Activated naive CD8-positive, alpha-beta T cell treated with anti-CD3 and anti-CD28 coated beads, Interleukin-2, amount 50 U/mL, for 16 hours (primary cell): Measurements from ENCODE around the gene DBP.

ENCODE experiments used
- DNase-seq: peaks from one replicate; pipeline ENCODE4 v3.0.0-alpha.2; 2020; ENCODE audit warnings: low read depth, low spot score

The DBP gene

DNA sequence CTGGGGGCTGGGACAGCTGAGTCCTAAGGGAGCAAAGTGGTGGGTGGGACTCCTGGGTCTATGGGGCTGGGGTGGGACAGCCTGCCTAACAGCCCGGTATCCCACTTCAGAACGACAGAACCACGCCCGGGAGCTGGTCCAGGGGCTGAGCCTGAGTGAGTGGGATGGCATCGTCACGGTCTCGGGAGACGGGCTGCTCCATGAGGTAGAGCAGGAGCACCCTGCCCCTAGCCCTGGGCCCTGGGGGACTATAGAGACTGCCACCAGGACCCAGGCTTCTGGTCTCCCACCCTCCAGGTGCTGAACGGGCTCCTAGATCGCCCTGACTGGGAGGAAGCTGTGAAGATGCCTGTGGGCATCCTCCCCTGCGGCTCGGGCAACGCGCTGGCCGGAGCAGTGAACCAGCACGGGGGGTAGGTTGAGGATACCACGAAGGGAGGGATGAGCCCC is 9.3 kb downstream of the DBP start:
- DNase-seq: no peak

DNA sequence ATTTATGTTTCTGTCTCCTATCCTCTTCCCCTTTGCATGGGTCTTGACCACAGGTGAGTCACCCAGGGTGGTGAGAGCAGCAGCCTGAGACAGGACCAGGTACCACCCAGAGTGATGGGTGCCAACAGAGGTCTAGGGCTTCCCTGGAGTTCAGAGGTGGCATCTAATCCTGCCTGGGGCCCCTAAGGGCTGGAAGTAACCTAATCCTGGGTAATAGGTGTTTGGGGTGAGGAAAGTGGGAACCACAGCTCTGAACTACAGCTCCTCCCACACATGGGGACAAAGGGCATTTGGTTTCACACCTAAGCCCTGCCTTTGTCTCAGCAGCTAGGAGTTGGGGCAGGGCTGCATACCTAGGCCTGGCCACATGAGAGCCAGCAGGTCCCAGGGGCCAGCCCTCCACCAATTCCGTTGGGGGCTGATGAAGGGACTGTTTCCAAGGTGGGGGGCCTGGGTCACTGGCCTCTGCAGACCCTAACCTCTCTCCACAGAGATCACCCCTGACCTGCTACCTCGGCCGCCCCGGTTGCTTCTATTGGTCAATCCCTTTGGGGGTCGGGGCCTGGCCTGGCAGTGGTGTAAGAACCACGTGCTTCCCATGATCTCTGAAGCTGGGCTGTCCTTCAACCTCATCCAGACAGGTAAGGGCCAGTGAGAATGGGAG is 9.8 kb downstream of the DBP start:
- no peak for DNase-seq

DNA sequence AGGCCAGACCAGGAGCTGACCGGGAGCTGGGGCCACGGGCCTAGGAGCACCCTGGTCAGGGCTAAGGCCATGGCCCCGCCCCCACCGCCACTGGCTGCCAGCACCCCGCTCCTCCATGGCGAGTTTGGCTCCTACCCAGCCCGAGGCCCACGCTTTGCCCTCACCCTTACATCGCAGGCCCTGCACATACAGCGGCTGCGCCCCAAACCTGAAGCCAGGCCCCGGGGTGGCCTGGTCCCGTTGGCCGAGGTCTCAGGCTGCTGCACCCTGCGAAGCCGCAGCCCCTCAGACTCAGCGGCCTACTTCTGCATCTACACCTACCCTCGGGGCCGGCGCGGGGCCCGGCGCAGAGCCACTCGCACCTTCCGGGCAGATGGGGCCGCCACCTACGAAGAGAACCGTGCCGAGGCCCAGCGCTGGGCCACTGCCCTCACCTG is 11.3 kb downstream of the DBP start:
- DNase-seq: no peak

DNA sequence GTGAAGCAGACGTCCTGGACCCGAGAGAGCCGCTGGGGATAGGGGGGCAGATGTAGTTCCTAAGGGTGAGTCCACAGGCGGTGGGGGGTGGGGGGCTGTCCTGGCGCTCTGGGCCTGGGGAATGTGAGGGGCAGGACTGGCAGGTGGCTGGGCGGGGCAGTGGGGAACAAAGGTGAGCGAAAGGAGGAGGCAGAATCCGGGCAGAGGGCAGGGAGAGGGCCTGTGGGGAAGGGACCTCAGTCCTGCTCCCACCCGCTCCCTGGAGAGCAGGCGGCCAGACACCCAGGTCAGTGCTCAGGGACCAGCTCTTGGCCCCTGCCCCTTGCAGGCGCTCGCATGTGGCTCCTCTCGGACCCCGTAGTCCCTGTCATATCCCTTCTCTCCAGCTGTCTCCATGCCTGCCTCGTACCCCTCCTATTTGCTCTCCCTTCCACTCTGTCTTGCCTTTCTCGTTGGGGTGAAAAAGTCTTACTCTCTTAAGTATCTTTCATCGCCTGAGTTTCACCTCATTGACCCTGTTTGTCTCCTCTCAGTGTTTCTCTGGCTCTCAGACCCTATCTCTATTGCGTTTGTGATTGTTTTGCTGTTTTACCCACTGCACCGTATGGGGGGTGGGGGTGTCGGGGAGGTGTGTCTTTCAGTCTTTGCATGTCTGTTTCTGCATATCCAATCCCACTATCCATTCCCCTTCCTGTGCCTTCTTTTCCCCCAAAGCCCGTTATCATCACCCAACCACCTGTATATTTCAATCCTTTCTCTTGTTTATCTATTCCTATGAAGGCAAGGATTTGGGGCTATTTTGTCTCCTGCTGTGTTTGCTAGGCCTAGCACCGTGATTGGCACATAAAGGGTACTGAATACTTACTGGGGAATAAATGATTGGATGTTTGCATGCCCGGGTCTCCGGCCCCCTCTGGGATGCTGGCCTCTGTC is 12.1 kb downstream of the DBP start:
- DNase-seq: no peak

DNA sequence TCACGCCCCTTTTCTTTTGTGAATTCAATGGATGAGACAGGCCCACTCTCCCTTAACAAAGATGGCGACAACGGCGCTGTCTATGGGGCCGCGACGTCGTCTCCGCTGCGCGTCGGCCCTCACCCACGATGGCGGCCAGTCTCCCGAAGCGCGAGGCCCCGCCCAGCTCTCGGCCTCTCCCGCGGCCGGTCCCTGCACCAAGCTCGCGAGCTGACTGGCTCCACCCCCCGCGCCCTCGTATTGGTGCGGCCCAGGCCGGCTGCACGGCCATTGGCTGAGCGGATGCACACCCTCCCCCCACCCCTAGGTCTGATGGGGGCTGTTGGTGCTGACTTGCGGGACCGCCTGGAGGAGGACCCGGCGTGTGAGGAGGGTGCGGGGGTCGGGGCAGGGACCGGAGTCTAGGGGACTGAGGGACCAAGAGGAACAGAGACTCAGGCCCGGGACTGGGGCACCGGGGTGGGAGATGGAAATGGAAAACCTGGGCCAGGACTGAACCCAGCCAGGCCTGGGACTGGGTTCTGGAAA is 13.0 kb downstream of the DBP start:
- DNase-seq: peak; percentile 98

DNA sequence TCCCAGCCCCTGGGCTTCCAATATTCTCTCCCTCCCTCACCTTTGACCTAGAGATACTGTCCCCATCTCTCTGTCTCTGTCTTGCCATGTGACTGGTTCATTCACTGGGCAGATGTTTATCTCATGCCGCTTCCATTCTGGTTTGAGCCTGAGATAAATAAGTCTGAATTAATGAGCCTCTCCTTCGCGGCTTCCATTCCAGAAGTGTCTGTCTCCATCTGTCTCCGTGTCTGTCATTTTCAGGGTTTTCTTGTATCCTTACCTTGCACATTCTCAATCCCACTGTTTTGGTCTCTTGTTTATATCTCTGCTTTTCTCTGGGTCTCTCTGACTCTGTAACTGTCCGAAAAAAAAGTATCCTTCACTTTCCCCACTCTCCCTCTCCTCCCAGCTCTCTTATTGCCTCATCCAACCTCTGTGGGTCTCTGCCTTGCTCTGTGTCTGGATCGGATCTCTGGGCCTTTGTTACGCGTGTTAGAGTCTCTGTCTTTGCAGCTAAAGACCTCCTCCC is 13.6 kb downstream of the DBP start:
- no peak for DNase-seq

DNA sequence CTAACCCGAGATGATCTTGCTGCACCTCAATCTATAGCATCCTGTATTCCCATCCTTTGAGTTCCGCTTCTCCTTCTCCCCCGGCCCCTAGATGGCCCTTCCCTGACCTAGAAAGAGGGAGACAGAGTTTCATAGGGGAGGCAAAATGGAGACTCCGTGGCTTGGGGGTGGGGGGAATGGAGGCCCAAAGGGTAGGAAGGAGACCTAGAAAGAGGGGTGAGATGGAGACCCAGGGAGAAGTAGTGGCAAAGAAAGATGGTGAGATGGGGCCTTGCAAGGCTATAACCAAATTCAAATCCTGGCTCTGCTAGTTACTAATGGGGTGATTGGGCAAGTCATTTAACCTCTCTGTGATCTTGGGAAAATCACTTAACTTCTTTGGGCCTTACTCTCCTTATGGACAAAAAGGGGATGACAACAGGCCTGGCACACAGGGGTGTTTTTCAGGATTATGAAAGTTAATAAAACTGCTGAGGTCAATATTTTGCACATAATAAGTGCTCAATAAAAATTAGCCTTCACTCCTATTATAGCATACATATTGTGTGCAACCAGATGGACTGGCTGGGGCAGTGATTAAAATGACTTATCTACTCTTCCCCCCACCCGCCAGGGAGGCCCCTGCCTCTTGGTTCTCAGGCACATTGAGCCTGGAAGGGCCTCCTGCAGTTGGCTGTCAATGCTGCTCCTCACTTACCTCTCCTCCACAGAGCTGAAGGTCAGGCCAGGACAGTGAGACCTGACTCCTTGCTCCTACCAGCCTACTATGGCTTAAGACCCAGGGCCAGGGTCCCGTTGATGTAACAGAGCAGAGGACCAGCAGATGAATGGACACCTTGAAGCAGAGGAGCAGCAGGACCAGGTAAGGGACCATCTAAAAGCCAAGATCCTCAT is 17.2 kb downstream of the DBP start:
- no peak for DNase-seq

DNA sequence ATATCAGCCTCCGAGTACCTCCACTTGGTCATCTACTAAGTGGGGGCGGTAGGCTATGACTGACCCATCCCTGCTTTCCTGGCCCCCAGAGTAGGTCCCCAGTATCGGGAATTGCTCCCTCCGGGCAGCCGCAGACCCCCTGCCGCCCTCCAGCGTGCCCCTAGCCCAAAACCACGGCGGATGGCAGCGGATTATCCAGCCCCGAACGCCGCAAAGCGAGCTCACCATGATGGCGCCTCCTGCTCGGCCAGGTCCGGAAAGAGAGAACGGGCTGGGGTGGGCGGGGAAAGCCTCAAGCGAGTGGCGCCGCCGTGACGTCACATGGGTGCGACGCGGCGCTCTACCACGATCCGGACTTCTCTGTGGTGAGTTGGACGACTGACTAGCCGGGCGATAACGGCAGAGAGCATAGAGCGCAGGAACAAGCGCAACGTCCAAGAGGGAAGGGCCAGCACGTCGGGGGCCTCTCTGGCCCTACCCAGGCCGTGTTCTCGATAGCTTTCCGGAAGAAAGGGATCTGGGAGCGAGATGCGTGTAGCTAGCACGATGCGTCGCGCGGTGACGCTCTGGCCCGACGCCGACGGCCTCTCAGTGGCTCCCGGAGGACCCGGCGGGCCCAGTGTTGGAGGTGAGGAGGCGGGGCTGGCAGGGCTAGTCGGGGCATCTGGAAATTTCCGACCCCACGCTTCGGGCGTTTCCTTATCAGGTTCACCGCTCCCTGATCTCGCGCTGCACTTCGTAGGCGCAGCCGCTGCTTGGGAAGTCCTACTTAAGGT is 18.1 kb downstream of the DBP start, which contains the start of the genes RPL18 and SPHK2:
TSS of gene RPL18 (minus strand) at position 263 of the 776 bp plus-strand sequence. CDS start at position 228, 35 bp downstream.
TSS of gene SPHK2 (plus strand) at position 591 of the 776 bp plus-strand sequence. CDS start 1,009 bp downstream, outside the sequence.
- DNase-seq: peak; percentile 88

DNA sequence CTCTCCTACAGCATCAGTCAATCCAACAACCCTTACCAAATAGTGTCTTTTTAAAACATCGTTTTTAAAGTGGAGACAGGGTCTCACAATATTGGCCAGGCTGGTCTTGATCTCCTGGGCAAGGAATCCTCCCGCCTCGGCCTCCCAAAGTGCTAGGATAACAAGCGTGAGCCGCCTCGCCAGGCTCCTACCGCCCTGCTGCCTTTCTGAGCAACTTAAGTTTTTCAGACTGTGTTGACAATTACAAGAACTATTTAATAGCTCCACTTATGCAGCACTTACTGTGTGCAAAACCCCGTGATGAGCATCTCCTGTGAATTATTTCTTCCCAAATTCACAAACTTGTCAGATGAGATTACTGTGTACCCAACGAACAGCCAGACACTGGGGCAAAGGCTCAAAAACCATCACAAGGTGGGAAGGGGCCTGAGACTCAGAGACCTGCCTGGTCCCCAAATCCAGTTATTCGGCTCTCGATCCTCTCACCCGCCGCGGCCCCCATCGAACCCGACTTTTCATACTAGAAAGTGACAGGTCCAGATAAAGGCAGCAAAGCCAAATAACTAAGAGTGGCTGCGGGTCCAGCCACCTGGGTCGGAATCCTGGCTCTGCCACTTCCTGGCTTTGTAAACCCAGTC is 18.8 kb downstream of the DBP start:
- DNase-seq: no peak

DNA sequence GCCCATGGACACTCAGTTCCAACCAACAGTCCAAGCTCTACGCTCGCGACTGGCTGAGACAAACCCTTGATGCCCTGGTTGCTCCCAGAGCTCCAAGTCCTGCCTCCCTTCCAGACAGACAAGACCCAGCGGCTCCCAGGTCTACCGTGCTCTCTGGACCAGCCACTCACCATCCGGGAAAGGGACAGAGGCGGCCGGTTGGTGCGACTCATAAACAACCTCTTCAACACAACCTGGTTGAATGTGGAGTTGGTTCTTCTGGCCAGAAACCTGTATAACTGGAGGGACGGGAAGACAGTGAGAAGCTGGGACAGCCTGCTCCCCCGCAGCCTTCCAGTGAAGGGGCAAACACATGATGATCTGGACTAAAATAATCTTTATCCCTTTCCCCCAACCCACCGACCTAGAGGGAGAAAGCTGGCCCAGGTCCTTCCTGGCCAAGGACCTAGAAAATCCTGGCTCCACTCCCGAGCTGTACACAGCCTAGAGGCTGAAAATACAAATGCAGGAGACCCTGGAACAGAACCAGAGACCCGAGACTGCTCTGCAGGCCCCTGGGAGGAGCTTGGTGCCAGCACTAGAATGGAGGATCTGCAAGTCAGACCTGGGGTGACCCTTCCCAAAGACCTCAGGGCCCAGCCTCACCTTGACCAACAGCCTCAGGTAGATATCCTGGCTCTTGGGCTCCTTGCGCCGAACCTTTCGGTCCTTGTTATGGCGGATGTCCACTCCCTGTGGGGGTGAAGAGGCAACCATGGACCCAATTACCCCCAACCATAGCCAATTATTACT is 19.8 kb downstream of the DBP start:
- no peak for DNase-seq

DNA sequence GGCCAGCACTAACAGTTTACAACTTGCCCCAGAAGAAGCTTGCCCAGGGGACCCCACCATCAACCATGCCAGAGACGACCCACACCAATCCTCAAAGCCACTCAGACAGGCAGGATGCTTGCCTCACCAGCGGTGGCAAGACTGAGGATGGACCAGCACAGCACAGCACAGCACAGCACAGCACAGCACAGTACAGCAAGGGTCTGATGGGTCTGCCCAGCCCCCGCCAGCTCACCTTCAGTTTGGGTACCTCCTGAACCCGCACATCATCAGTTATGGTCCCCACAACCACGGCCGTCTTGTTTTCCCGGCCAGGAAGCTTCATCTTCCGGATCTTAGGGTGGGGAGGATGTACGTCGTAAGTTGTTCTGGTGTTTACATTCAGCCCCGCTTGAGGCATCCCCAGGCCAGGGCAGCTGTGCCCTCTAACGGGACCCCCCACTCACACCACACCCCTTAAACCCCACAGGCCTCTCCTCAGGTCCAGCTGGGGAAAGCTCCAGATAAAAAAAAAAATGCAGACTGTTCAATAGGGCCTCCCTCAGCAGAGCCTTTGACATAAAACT is 20.6 kb downstream of the DBP start:
- no peak for DNase-seq

DNA sequence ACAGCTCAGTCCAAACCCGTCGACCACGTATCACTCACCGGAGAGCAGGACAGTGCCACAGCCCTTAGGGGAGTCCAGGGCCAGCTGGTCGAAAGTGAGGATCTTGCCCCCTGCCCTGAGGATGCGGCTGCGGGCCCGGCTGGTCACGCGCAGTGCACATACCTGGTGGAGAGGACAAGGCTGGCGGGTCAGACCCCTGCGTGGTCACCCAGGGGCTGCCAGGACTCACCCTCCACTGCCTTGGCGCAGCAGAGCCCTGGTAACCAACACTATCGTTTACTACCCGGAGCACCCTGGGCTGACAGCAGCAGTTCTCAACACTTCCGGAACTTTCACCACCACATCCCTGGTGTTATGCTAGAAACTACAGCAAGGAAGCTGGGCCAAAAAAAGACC is 21.1 kb downstream of the DBP start:
- DNase-seq: no peak

DNA sequence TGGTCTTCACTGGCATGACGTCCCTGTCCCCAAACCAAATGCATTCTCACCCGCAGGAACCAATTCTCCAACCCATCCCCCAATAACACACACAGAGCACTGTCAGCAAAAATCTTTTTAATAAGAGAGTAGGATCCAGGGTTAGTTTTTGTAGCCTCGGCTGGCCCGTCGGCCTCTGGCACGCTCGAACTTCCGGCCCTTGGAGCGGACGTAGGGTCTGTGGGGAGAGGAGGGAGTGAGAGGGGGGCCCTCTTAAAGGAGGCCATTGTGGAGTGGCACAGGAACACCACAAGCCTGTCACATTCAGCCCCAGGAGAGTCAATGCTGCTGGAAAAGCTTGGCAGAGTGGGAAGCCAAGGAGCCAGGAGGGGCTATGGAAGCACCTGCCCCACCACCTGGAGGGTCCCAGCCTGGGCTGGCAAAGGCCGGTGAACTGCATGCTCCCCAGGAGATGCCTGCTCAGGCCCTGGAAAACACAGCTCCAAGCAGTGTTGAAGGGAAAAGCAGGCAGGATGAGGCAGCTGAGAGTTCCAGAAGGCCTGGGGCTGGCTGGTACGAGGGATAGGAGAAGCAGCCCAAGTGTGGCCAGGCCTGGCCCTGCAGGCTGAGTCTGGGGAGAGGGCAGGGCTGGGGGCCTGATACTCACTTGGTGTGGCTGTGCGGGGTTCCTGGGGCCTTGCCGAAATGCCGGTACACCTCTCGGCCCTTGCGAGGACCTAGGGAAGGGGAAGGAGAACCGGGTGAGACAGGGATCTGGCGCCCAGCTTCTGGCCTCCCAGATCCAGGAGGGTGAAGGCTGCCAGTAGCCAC is 21.7 kb downstream of the DBP start:
- no peak for DNase-seq

DNA sequence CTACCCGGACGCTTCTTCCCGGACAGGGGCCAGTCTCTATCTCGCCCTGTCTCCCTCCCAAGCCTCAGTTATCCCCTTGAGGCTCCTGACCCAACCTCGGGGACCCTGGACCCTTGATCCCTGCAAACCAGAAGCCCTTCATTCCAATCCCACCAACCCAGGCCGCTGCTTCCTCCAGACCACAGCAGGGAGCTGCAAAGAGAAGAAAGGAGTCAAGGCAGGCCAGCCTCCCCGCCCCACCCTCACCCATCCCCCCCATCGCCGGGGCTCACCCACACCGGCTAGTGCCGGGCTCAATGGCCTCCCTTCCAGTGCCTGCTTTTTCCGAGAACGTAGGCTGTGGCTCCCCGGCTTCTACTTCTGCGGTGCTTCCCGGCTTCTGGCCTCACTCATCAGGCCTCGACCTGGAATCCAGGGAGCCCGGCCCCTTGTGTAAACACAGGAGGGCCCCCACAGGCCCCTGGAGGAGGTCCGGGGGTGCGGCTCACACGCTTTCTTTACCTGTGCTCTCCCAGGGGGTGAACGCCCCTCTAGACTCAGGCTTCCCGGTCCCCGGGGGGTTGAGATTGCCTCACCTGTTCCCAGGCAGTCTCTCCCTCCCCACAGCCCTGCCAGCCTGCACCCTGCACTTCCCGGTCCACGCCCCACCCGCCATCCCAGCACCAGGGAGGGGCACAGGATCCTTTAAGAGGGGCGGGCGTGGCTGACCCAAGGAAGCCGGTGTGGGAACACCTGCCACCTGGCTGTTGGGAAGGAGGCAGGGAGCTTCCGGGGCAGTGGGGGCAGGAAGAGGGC is 22.5 kb downstream of the DBP start, which contains the start of gene FAM83E:
TSS of gene FAM83E (minus strand) at position 641 of the 795 bp plus-strand sequence. CDS start 1,704 bp downstream, outside the sequence.
- DNase-seq: no peak

DNA sequence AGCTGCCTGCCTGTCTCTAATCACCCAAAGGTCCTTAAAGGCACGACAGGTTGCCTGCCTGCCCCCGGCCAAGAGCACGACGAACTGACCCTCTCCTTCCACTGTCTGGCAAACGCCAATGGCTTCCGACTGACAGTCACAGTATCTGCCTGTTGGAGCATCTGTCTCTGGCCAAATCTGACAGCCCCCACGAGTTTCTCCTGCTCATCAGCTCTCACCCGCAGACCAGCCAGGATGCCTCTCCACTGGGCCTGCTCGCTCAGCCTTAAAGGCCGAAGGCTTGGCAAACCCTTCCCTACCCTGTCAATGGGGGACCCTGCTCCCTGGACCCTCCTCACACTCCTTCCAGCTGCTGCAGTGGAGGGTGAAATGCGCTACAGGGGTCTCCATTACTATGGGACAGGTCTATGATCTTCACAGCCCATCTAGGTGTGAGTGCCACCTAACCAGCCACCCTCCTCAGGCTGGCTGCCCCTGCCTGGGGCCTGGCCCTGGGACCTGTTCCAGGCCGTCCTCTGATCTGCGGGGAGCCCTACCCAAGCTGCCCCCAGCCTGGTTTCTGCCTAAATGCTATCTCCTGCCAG is 23.2 kb downstream of the DBP start:
- DNase-seq: no peak
